Tibial nerve (tissue), 4 donors: ENCODE results near the gene SOCS6. TPM values are rescaled to one million over a fixed set of nuclear protein-coding genes. Genes with fewer than 3 reads are reported as not detected.

Experiments used
- DNase-seq, 2 donors: peaks; one replicate each; pipeline ENCODE4 v3.0.0-alpha.2; 2019; ENCODE audit warnings: low spot score in 2 of 2
- H3K27ac ChIP-seq, 4 donors: fragments of 200-600 bp; sonication (generic) in 3 of 4; one replicate each; pipeline ENCODE4 v1.5.1; 2017 to 2019; ENCODE audit warnings: mild to moderate bottlenecking in 1 of 4
- H3K27me3 ChIP-seq, 2 donors: fragments of 200-600 bp; sonication (generic) in 1 of 2; one replicate each; pipeline versions ENCODE4 v1.5.1 to v1.6.0; 2017 to 2019
- H3K36me3 ChIP-seq, 3 donors: fragments of 200-600 bp; sonication (generic); one replicate each; pipeline ENCODE4 v1.5.1; 2018 to 2019
- H3K4me1 ChIP-seq, 4 donors: fragments of 200-600 bp; sonication (generic) in 3 of 4; one replicate each; pipeline ENCODE4 v1.5.1; 2017 to 2019
- H3K4me3 ChIP-seq, 4 donors: fragments of 200-600 bp; sonication (generic) in 3 of 4; one replicate each; pipeline ENCODE4 v1.5.1; 2017 to 2019; ENCODE audit warnings: mild to moderate bottlenecking in 1 of 4, moderate library complexity in 1 of 4
- H3K9me3 ChIP-seq, 4 donors: fragments of 200-600 bp; sonication (generic) in 3 of 4; one replicate each; pipeline ENCODE4 v1.5.1; 2017 to 2019
- CTCF ChIP-seq, 5 experiments: fragments of 200-600 bp in 3 of 5; fragments of 450-650 bp in 2 of 5; sonication (generic) in 3 of 5; IDR thresholded peaks; one replicate each; pipeline ENCODE4 v1.5.1; 2016 to 2019; ENCODE audit warnings: antibody characterized with exemption in 5 of 5, mild to moderate bottlenecking in 3 of 5, moderate library complexity in 2 of 5
- EP300 ChIP-seq, 2 donors: sonication (generic); formaldehyde crosslinking; IDR thresholded peaks; one replicate each; pipeline ENCODE4 v1.6.1; 2017; ENCODE audit warnings: antibody characterized with exemption in 2 of 2, mild to moderate bottlenecking in 1 of 2
- POLR2A ChIP-seq, 2 donors: fragments of 450-650 bp; IDR thresholded peaks; one replicate each; pipeline ENCODE4 v1.6.1; 2017; ENCODE audit warnings: antibody characterized with exemption in 2 of 2, mild to moderate bottlenecking in 2 of 2, moderate library complexity in 2 of 2
- WGBS, 2 donors: methylation state at CpG; one replicate each; pipeline ENCODE4 v1.1.5; 2018; 5-methylcytosine and 5-hydroxymethylcytosine counted together
- total RNA-seq, 4 donors: library from RNA; depleted of rRNA; stranded (reverse); fragments of >200 nt; gene quantifications; one replicate each; pipeline ENCODE4 v1.1.0, GENCODE V29; 2016

SOCS6 gene
- total RNA-seq, 4 donors from 2014 or later: 12.9 to 21.8 (median 18.2) TPM

- Histone ChIP-seq H3K27me3 (no peaks in the 10 kb centered on the region), H3K36me3 (no peaks in the 10 kb centered on the region), H3K9me3 (no peaks in the 10 kb centered on the region), H3K4me3 (no peak overlapping the region), H3K27ac (no peak overlapping the region), H3K4me1 (peaks cover 0 to 7% (median 0%) of the 10 kb centered on the region in 4 donors)
- TF ChIP-seq POLR2A (IDR thresholded peaks at IDR 0.05) (no peak), CTCF (IDR thresholded peaks at IDR 0.05) (no peak), EP300 (IDR thresholded peaks at IDR 0.05) (no peak)
- 94 to 97% methylated on average over 2 of the region's 2 CpGs for WGBS, 2 donors
- no peak for DNase-seq
These were observed 85.3 kb downstream of the SOCS6 start for GRCh38 chr18:70374154-70374553.

- no peak for DNase-seq
- no peaks in the 10 kb centered on the region for H3K27me3 ChIP-seq
- no peak overlapping the region for H3K27ac ChIP-seq
- H3K36me3 ChIP-seq: no peaks in the 10 kb centered on the region
- WGBS, 2 donors: 78 to 84% methylated on average over 15 of the region's 15 CpGs
- H3K9me3 ChIP-seq: no peaks in the 10 kb centered on the region
- H3K4me3 ChIP-seq: no peak overlapping the region
- no peak for TF ChIP-seq CTCF (IDR thresholded peaks at IDR 0.05)
- TF ChIP-seq EP300 (IDR thresholded peaks at IDR 0.05): no peak
- no peak for TF ChIP-seq POLR2A (IDR thresholded peaks at IDR 0.05)
- peaks cover 0 to 7% (median 0%) of the 10 kb centered on the region in 4 donors for H3K4me1 ChIP-seq
These were observed 87.5 kb downstream of the SOCS6 start for GRCh38 chr18:70376137-70376913.

GRCh38 chr18:70376914-70377258 lies 88.0 kb downstream of the SOCS6 start:
- TF ChIP-seq CTCF (IDR thresholded peaks at IDR 0.05) (no peak), EP300 (IDR thresholded peaks at IDR 0.05) (no peak), POLR2A (IDR thresholded peaks at IDR 0.05) (no peak)
- WGBS, 2 donors: 71 to 72% methylated on average over 4 of the region's 4 CpGs
- DNase-seq: no peak

GRCh38 chr18:70377317-70377799 lies 88.5 kb downstream of the SOCS6 start:
- peak overlapping the region in 1 of 4 donors; percentile 15 for H3K27ac ChIP-seq
- DNase-seq: no peak
- no peak for TF ChIP-seq EP300 (IDR thresholded peaks at IDR 0.05)
- no peak for TF ChIP-seq CTCF (IDR thresholded peaks at IDR 0.05)
- TF ChIP-seq POLR2A (IDR thresholded peaks at IDR 0.05): no peak
- no peaks in the 10 kb centered on the region for H3K9me3 ChIP-seq
- WGBS, 2 donors: 51 to 67% methylated on average over 8 of the region's 8 CpGs
- no peak overlapping the region for H3K4me3 ChIP-seq
- H3K36me3 ChIP-seq: no peaks in the 10 kb centered on the region
- no peaks in the 10 kb centered on the region for H3K27me3 ChIP-seq
- H3K4me1 ChIP-seq: peaks cover 0 to 7% (median 0%) of the 10 kb centered on the region in 4 donors

More at GRCh38 chr18:70376914-70377258, 88.0 kb downstream of the SOCS6 start:
- Histone ChIP-seq H3K27ac (peak overlapping the region in 1 of 4 donors; percentile 15), H3K36me3 (no peaks in the 10 kb centered on the region), H3K9me3 (no peaks in the 10 kb centered on the region), H3K4me1 (peaks cover 0 to 7% (median 0%) of the 10 kb centered on the region in 4 donors), H3K27me3 (no peaks in the 10 kb centered on the region), H3K4me3 (no peak overlapping the region)
